ENCODE data around the gene PAM.

The PAM gene

DNA sequence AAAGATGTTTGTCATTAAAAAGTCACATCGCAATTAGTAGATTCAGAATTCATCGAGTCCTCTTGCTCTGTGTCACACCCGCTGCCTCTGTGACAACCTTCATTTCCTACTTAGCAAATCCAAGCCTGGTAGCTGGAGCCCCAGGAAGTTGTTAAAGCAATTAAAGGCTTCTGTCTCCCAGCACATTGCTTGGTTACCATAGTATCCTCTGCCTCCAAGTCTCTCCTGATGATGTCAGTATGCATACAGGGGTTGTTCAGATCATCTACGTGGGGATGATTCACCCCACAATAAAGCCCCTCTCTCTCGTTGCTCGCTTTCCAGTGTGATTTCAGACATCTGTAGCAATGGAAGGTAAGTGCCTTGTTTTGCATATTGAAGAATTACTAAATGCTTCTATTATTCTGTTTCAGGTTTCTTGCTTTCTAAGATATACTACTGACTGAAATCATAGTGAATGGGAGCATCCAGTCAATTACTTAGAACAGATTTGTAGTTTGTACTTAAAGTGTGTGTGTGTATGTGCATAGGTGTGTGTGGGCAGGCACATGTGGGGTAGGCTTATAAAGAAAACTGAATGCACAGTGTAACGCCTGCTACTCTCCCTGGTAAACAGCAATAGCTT lies 52.9 kb downstream of the PAM start:
- Histone ChIP-seq H3K9me2 (replicated peaks; ENCODE audit: insufficient read depth, low read length) (no peaks in the 10 kb centered on the region), H3K27me3 (replicated peaks; ENCODE audit: insufficient read depth, low read length) (no peaks in the 10 kb centered on the region), H3K9me3 (replicated peaks; ENCODE audit: insufficient read depth, low read length) (no peaks in the 10 kb centered on the region), H3F3A (ENCODE audit: insufficient read depth, low read length) (no peaks in the 10 kb centered on the region), H2AFZ (ENCODE audit: low read length) (no peak overlapping the region), H4K20me1 (ENCODE audit: insufficient read depth, low read length) (no peaks in the 10 kb centered on the region), H3K36me3 (replicated peaks; ENCODE audit: insufficient read depth, low read length) (no peaks in the 10 kb centered on the region), H3K4me2 (ENCODE audit: low read depth, low read length) (no peak overlapping the region), H3K79me2 (ENCODE audit: low read length) (no peaks in the 10 kb centered on the region), H3K4me1 (ENCODE audit: low read length) (no peaks in the 10 kb centered on the region), H3K27ac (ENCODE audit: low read length) (no peak overlapping the region), H3K4me3 (ENCODE audit: low read length) (no peak overlapping the region), H3K9ac (ENCODE audit: low read length) (no peak overlapping the region)
- no peak for DNase-seq
- TF ChIP-seq EZH2 (optimal IDR thresholded peaks at IDR 0.05; ENCODE audit: low read depth, low read length) (no peak), EZH2phosphoT487 (IDR thresholded peaks at IDR 0.05; ENCODE audit: low read length) (no peak)
- TF ChIP-seq, protein P1, sequence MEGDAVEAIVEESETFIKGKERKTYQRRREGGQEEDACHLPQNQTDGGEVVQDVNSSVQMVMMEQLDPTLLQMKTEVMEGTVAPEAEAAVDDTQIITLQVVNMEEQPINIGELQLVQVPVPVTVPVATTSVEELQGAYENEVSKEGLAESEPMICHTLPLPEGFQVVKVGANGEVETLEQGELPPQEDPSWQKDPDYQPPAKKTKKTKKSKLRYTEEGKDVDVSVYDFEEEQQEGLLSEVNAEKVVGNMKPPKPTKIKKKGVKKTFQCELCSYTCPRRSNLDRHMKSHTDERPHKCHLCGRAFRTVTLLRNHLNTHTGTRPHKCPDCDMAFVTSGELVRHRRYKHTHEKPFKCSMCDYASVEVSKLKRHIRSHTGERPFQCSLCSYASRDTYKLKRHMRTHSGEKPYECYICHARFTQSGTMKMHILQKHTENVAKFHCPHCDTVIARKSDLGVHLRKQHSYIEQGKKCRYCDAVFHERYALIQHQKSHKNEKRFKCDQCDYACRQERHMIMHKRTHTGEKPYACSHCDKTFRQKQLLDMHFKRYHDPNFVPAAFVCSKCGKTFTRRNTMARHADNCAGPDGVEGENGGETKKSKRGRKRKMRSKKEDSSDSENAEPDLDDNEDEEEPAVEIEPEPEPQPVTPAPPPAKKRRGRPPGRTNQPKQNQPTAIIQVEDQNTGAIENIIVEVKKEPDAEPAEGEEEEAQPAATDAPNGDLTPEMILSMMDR (IDR thresholded peaks at IDR 0.05; ENCODE audit: low read length) = no peak

DNA sequence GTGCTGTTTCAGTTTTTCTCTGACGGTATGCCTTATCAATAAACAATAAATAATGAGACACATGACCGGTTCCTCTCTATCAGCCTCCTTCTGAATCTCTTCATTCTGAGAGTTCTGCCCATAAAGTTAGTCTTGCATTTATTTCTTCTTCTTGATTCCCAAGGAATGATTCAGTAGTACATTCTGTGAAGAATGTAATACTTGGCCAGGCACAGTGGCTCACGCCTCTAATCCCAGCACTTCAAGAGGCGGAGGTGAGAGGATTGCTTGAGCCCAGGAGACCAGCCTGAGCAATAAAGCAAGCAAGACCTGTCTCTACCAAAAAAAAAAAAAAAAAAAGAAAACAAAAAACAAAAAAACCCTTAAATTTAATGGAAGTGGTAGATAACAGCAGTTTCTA lies 53.9 kb downstream of the PAM start:
- no peaks in the 10 kb centered on the region for H4K20me1 ChIP-seq (ENCODE audit: insufficient read depth, low read length)
- no peaks in the 10 kb centered on the region for H3K9me3 ChIP-seq (replicated peaks; ENCODE audit: insufficient read depth, low read length)
- H3K9me2 ChIP-seq (replicated peaks; ENCODE audit: insufficient read depth, low read length) = no peaks in the 10 kb centered on the region
- no peaks in the 10 kb centered on the region for H3K36me3 ChIP-seq (replicated peaks; ENCODE audit: insufficient read depth, low read length)
- no peak for DNase-seq
- H3F3A ChIP-seq (ENCODE audit: insufficient read depth, low read length) = no peaks in the 10 kb centered on the region
- no peak overlapping the region for H3K4me3 ChIP-seq (ENCODE audit: low read length)
- no peak overlapping the region for H3K9ac ChIP-seq (ENCODE audit: low read length)
- no peak overlapping the region for H3K27ac ChIP-seq (ENCODE audit: low read length)
- TF ChIP-seq, protein P1 (IDR thresholded peaks at IDR 0.05; ENCODE audit: low read length) = no peak
- TF ChIP-seq EZH2 (optimal IDR thresholded peaks at IDR 0.05; ENCODE audit: low read depth, low read length) (no peak), EZH2phosphoT487 (IDR thresholded peaks at IDR 0.05; ENCODE audit: low read length) (no peak)
- no peak overlapping the region for H2AFZ ChIP-seq (ENCODE audit: low read length)
- H3K4me1 ChIP-seq (ENCODE audit: low read length) = no peaks in the 10 kb centered on the region
- H3K27me3 ChIP-seq (replicated peaks; ENCODE audit: insufficient read depth, low read length) = no peaks in the 10 kb centered on the region
- H3K4me2 ChIP-seq (ENCODE audit: low read depth, low read length) = no peak overlapping the region
- no peaks in the 10 kb centered on the region for H3K79me2 ChIP-seq (ENCODE audit: low read length)

DNA sequence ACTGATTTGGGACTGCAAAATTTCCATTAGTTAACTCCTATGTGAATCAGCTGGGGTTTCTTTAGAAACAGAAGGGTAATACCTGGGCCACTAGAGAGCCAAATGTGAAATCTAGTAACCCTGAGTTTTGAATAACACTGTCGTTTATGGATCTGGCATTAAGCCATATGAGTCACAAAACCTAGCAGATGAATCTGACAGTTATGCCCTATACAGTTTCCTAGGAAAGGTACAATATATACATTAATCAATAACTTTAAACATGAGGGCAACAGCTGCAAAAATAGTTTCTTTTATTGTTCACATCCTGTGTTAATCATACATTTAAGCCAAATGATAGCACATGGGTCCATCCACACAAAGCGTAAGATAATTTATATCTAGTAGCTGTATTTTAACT lies 56.9 kb downstream of the PAM start:
- TF ChIP-seq, protein P1 (IDR thresholded peaks at IDR 0.05; ENCODE audit: low read length) = no peak
- TF ChIP-seq EZH2phosphoT487 (IDR thresholded peaks at IDR 0.05; ENCODE audit: low read length) (no peak), EZH2 (optimal IDR thresholded peaks at IDR 0.05; ENCODE audit: low read depth, low read length) (no peak)
- no peak overlapping the region for H3K27ac ChIP-seq (ENCODE audit: low read length)

More for the DNA sequence above, 56.9 kb downstream of the PAM start:
- H3F3A ChIP-seq (ENCODE audit: insufficient read depth, low read length) = no peaks in the 10 kb centered on the region
- no peaks in the 10 kb centered on the region for H3K9me3 ChIP-seq (replicated peaks; ENCODE audit: insufficient read depth, low read length)
- H2AFZ ChIP-seq (ENCODE audit: low read length) = no peak overlapping the region
- no peak overlapping the region for H3K4me2 ChIP-seq (ENCODE audit: low read depth, low read length)
- H3K36me3 ChIP-seq (replicated peaks; ENCODE audit: insufficient read depth, low read length) = no peaks in the 10 kb centered on the region
- 0 out of 2 replicates have a peak, but pooled peaks cover 3% of the 10 kb centered on the region for H3K4me1 ChIP-seq (ENCODE audit: low read length)
- no peaks in the 10 kb centered on the region for H3K9me2 ChIP-seq (replicated peaks; ENCODE audit: insufficient read depth, low read length)
- no peaks in the 10 kb centered on the region for H3K27me3 ChIP-seq (replicated peaks; ENCODE audit: insufficient read depth, low read length)
- H3K4me3 ChIP-seq (ENCODE audit: low read length) = no peak overlapping the region
- no peak overlapping the region for H3K9ac ChIP-seq (ENCODE audit: low read length)
- no peaks in the 10 kb centered on the region for H3K79me2 ChIP-seq (ENCODE audit: low read length)
- DNase-seq = no peak
- H4K20me1 ChIP-seq (ENCODE audit: insufficient read depth, low read length) = no peaks in the 10 kb centered on the region

Measured in MM.1S (cell line).